HUES64 (cell line): ENCODE data around the gene ARHGEF28.

Experiments used
- H3K27ac ChIP-seq: 2 replicates; pipeline ENCODE4 v1.7.0; 2013; ENCODE audit warnings: low read depth, low read length, inconsistent platforms
- H3K27me3 ChIP-seq: 2 replicates; pipeline ENCODE4 v1.6.1; 2013; ENCODE audit warnings: mild to moderate bottlenecking, low read length; ENCODE audit not compliant: insufficient read depth
- H3K36me3 ChIP-seq: 2 replicates; pipeline ENCODE4 v1.6.1; 2013; ENCODE audit warnings: mild to moderate bottlenecking, low read length; ENCODE audit not compliant: insufficient read depth
- H3K4me1 ChIP-seq: 2 replicates; pipeline ENCODE4 v1.6.1; 2013; ENCODE audit warnings: mild to moderate bottlenecking, low read length, moderate library complexity; ENCODE audit not compliant: insufficient read depth
- H3K4me3 ChIP-seq: 2 replicates; pipeline ENCODE4 v1.5.1; 2013; ENCODE audit warnings: mild to moderate bottlenecking, low read length, moderate library complexity
- H3K9ac ChIP-seq: 2 replicates; pipeline ENCODE4 v1.6.1; 2013; ENCODE audit warnings: mild to moderate bottlenecking, low read depth, low read length
- H3K9me3 ChIP-seq: 2 replicates; pipeline ENCODE4 v1.6.1; 2013; ENCODE audit warnings: low read depth, low read length; ENCODE audit not compliant: insufficient read depth
- WGBS: fragments of 150-250, 120-280 bp; methylation state at CpG from one replicate; pipeline ENCODE4 v1.1.7; 2013; ENCODE audit warnings: missing lambda C conversion rate; 5-methylcytosine and 5-hydroxymethylcytosine counted together

Gene ARHGEF28

GRCh38 chr5:73968729-73969128, 342.7 kb downstream of the ARHGEF28 start:
- Histone ChIP-seq H3K36me3 (no peaks in the 10 kb centered on the region), H3K27me3 (no peaks in the 10 kb centered on the region), H3K4me3 (no peak overlapping the region), H3K9ac (no peak overlapping the region), H3K9me3 (no peaks in the 10 kb centered on the region), H3K4me1 (no peaks in the 10 kb centered on the region), H3K27ac (no peak overlapping the region)
- WGBS, result 82% methylated on average over 8 of the region's 8 CpGs

- no peaks in the 10 kb centered on the region for H3K27me3 ChIP-seq
- 46% methylated on average over 2 of the region's 5 CpGs for WGBS
- H3K9ac ChIP-seq, result no peak overlapping the region
- no peaks in the 10 kb centered on the region for H3K9me3 ChIP-seq
- no peaks in the 10 kb centered on the region for H3K4me1 ChIP-seq
- H3K36me3 ChIP-seq, result no peaks in the 10 kb centered on the region
- no peak overlapping the region for H3K27ac ChIP-seq
- no peak overlapping the region for H3K4me3 ChIP-seq
These were observed 343.4 kb downstream of the ARHGEF28 start for GRCh38 chr5:73969195-73970036.

DNA sequence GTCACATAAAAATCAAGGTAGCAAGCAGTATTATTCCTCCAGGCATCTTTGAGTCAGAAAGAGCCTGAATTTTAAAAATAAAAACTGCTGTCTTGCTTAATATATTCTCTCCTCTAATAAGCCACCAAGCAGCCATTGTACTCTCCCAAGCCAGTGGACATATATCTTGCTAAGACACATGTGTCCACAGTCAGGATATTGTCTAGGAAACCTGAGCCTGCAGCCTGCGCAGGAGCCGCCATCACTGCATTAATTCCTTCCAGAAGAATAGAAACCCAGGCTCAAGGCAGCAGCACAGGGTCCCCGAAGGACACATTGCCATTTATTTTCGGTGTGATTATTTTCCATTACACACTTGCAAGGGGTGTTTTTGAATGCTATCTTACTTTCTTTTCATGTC, 345.3 kb downstream of the ARHGEF28 start:
- WGBS, result 96% methylated on average over 4 of the region's 4 CpGs
- Histone ChIP-seq H3K9me3 (no peaks in the 10 kb centered on the region), H3K4me3 (no peak overlapping the region), H3K4me1 (no peaks in the 10 kb centered on the region), H3K9ac (no peak overlapping the region), H3K27me3 (no peaks in the 10 kb centered on the region), H3K36me3 (no peaks in the 10 kb centered on the region), H3K27ac (no peak overlapping the region)

GRCh38 chr5:73973135-73973534, 347.1 kb downstream of the ARHGEF28 start:
- Histone ChIP-seq H3K4me3 (no peak overlapping the region), H3K27me3 (no peaks in the 10 kb centered on the region), H3K27ac (no peak overlapping the region), H3K36me3 (no peaks in the 10 kb centered on the region), H3K9me3 (no peaks in the 10 kb centered on the region), H3K9ac (no peak overlapping the region), H3K4me1 (no peaks in the 10 kb centered on the region)
- WGBS, result 97% methylated on average over 3 of the region's 3 CpGs

DNA sequence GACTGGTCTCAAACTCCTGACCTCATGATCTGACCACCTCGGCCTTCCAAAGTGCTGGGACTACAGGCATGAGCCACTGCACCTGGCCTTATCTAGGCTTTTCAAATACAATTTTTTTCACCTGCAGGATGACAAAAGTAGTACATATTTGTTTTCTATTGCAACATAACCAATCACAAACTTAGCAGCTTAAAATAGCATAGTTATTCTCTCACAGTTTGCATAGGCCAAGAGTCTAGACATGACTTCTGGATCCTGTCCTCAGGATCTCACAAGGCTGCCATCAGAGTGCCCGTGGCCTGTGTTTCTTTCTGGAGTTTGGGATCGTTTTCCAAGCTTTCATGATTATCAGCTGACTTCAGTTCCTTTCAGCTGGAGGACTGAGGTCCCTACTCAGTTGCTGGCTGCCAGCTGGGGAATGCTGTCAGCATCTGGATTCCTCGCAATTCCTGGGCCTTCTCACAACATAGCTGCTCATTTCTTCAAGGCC, 348.9 kb downstream of the ARHGEF28 start:
- H3K27ac ChIP-seq, result no peak overlapping the region
- WGBS, result 81% methylated on average over 4 of the region's 4 CpGs
- no peaks in the 10 kb centered on the region for H3K9me3 ChIP-seq
- no peaks in the 10 kb centered on the region for H3K36me3 ChIP-seq
- H3K9ac ChIP-seq, result no peak overlapping the region
- H3K4me1 ChIP-seq, result no peaks in the 10 kb centered on the region
- H3K27me3 ChIP-seq, result no peaks in the 10 kb centered on the region
- no peak overlapping the region for H3K4me3 ChIP-seq

DNA sequence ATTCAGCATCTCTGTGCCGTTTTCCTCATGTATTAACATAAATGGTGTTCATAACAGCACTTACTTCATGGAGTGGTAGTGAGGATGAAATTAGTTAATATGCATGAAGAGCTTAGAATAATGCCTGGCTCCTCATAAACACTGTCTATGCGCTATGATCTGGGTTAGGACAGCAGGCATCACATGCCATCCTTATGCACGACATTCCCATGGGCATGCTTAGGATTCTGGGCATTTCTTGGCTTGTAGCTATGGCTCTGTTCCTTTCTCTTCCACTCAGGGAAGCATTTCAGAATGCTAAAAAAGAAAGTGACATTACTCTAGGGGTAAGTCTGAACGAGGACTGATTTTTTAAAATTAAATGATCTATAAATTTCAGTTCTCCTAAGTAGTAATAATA, 349.8 kb downstream of the ARHGEF28 start:
- WGBS, result 96% methylated on average over 3 of the region's 4 CpGs
- H3K9me3 ChIP-seq, result no peaks in the 10 kb centered on the region
- no peaks in the 10 kb centered on the region for H3K4me1 ChIP-seq
- no peak overlapping the region for H3K27ac ChIP-seq
- H3K4me3 ChIP-seq, result no peak overlapping the region
- no peaks in the 10 kb centered on the region for H3K27me3 ChIP-seq
- H3K9ac ChIP-seq, result no peak overlapping the region
- H3K36me3 ChIP-seq, result no peaks in the 10 kb centered on the region

DNA sequence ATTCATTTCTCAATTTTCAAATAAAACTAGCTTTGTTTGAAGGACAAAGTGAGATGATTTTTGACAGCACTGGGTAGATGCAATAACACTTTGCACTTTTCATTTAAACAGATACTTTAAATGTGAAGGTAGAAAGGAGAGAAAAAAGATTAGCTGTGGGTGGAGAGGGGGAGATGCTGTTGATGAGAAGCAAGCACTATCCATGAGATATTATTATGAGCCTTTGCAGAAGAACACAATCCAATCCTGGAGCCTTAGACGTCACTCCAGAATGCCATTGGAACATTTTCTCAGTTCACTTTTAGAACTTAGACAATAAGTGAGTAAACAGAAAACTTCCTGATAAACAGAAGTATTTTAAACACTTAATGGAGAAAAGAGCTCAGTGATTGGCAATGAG, 351.1 kb downstream of the ARHGEF28 start:
- WGBS, result 80% methylated on average over 1 of the region's 1 CpG
- H3K4me3 ChIP-seq, result no peak overlapping the region
- no peak overlapping the region for H3K9ac ChIP-seq
- H3K9me3 ChIP-seq, result no peaks in the 10 kb centered on the region
- no peaks in the 10 kb centered on the region for H3K27me3 ChIP-seq
- H3K27ac ChIP-seq, result no peak overlapping the region
- H3K4me1 ChIP-seq, result no peaks in the 10 kb centered on the region
- H3K36me3 ChIP-seq, result no peaks in the 10 kb centered on the region

DNA sequence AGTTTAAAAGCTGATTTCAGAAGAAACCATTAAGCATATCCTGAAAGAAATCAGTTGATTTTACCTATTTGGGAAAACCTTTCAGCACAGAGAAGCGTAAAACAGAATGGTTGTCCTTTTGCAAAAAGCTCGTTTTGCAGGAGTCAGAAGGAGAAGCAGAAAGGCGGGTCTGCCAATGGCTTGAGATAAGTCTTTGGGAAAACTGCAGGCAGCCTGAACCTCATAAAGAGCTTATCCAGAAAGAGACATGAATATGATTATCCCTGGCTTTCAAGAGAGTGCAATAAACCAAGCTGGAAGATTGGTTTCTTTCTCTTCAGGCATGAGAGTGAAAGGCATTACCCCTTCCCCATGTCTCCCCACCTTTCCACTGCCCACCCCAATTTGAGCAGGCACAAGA, 353.3 kb downstream of the ARHGEF28 start:
- Histone ChIP-seq H3K4me3 (no peak overlapping the region), H3K9ac (no peak overlapping the region), H3K36me3 (no peaks in the 10 kb centered on the region), H3K4me1 (no peaks in the 10 kb centered on the region), H3K27me3 (no peaks in the 10 kb centered on the region), H3K27ac (no peak overlapping the region), H3K9me3 (no peaks in the 10 kb centered on the region)
- 90% methylated on average over 3 of the region's 3 CpGs for WGBS

GRCh38 chr5:73981704-73982103, 355.7 kb downstream of the ARHGEF28 start:
- H3K27ac ChIP-seq, result no peak overlapping the region
- no peaks in the 10 kb centered on the region for H3K27me3 ChIP-seq
- no peak overlapping the region for H3K4me3 ChIP-seq
- no peaks in the 10 kb centered on the region for H3K9me3 ChIP-seq
- H3K36me3 ChIP-seq, result no peaks in the 10 kb centered on the region
- no peak overlapping the region for H3K9ac ChIP-seq
- no peaks in the 10 kb centered on the region for H3K4me1 ChIP-seq
- 95% methylated on average over 5 of the region's 5 CpGs for WGBS

DNA sequence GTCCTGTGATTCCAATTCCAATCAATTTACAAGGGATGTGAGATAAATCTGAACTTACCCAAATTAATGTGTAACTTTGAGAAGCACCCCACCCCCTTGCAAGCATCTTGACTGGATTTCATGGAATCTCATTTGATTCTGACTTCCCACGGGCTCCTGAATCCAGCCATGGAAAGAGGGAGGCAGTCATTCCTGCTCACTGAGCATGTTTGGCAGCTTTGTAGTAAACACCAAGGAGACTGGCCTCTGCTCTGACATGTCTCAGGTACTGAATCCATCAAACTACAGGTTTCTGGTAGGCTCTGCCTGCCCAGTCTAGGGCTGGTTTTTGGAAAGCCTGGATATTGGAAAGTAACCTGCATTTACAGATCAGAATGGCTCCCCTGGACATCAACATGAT, 357.6 kb downstream of the ARHGEF28 start:
- 96% methylated on average over 1 of the region's 1 CpG for WGBS
- no peaks in the 10 kb centered on the region for H3K36me3 ChIP-seq
- no peaks in the 10 kb centered on the region for H3K4me1 ChIP-seq
- no peak overlapping the region for H3K27ac ChIP-seq
- no peak overlapping the region for H3K9ac ChIP-seq
- H3K9me3 ChIP-seq, result no peaks in the 10 kb centered on the region
- H3K27me3 ChIP-seq, result no peaks in the 10 kb centered on the region
- H3K4me3 ChIP-seq, result no peak overlapping the region

DNA sequence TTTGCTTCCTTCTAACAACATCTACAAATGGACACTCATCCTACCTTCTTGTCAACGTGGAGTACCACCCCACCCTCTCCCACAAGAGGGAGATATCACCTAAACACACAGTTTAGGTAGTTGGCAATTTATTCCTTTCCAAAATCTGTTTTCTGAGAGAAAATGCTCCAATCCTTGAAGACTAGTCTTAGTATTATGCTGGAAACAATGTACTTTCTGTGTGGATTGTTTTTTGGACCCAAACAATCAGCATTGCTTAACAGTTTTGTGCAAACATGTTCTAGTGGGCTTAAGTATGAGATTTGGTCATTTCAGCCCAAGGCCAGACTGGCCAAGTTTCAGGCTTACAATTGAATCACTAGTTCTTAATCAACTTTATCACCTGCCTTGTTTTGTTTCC, 359.1 kb downstream of the ARHGEF28 start:
- H3K27ac ChIP-seq, result no peak overlapping the region
- WGBS, result 28% methylated on average over 1 of the region's 1 CpG

GRCh38 chr5:73986729-73987128, 360.7 kb downstream of the ARHGEF28 start:
- no peaks in the 10 kb centered on the region for H3K4me1 ChIP-seq
- no peaks in the 10 kb centered on the region for H3K27me3 ChIP-seq
- H3K27ac ChIP-seq, result no peak overlapping the region
- H3K36me3 ChIP-seq, result no peaks in the 10 kb centered on the region
- no peak overlapping the region for H3K9ac ChIP-seq
- no peaks in the 10 kb centered on the region for H3K9me3 ChIP-seq
- H3K4me3 ChIP-seq, result no peak overlapping the region
- WGBS, result 100% methylated on average over 1 of the region's 1 CpG

More for the DNA sequence above, 359.1 kb downstream of the ARHGEF28 start:
- no peak overlapping the region for H3K4me3 ChIP-seq
- H3K9me3 ChIP-seq, result no peaks in the 10 kb centered on the region
- no peak overlapping the region for H3K9ac ChIP-seq
- H3K27me3 ChIP-seq, result no peaks in the 10 kb centered on the region
- no peaks in the 10 kb centered on the region for H3K36me3 ChIP-seq
- H3K4me1 ChIP-seq, result no peaks in the 10 kb centered on the region
